ENCODE measurements around the gene MSL1. TPM values are rescaled to one million over a fixed set of nuclear protein-coding genes. Genes with fewer than 3 reads are reported as not detected.

The MSL1 gene
- total RNA-seq, 1 experiment from 2014 or later = 49.4 TPM

DNA sequence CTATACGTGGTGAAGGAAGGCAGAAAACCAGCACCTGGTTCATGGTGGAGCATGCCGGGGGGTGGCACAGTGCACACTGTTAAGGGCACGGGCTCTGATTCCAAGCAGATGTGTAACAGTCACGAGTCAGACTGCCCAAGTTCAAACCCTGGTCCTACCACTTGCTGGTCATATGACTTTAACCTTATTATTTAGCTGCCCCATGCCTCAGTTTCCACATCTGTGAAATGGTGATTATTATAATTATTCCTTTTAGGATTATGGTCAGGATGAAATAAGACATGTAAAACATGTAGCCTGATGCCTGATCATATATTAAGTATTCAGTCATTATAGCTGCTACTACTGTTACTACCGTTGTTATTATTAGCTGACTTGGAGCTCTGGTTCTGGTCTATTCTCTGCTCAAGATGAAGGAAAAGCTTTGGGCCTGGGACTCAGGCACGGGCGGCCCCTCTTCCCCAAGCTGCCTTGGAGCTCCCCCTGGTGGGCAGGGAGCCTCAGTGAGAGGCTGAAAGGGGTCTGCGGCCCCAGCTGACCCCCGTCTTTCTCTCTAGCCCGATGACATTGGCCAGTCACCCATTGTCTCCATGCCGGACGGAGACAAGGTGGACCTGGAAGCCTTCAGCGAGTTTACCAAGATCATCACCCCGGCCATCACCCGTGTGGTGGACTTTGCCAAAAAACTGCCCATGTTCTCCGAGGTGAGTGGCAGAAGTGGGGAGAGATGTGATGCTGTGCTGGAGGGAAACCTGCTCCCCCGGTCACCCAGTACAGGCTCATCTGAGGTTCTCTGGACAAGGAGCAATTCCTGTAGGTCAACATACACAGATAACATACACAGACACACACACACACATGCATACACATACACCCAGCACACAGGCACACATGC is 35.4 kb upstream of the MSL1 start:
- no peaks in the 10 kb centered on the region for H3K4me1 ChIP-seq (replicated peaks)
- peak in 1 of 2 experiments; percentile 65 for DNase-seq (ENCODE audit: low read depth in 1 of 2, low spot score in 2 of 2)
- no peak overlapping the region for H3K27ac ChIP-seq
- H3K4me3 ChIP-seq = no peak overlapping the region
- H3K9me3 ChIP-seq (replicated peaks) = no peaks in the 10 kb centered on the region
- H3K27me3 ChIP-seq (replicated peaks) = no peaks in the 10 kb centered on the region
- peaks cover 17% of the 10 kb centered on the region for H3K36me3 ChIP-seq

- Histone ChIP-seq H3K27ac (no peak overlapping the region), H3K36me3 (peaks cover 21% of the 10 kb centered on the region), H3K27me3 (replicated peaks) (no peaks in the 10 kb centered on the region), H3K4me1 (replicated peaks) (no peaks in the 10 kb centered on the region), H3K9me3 (replicated peaks) (no peaks in the 10 kb centered on the region), H3K4me3 (no peak overlapping the region)
- no peak for DNase-seq (ENCODE audit: low read depth in 1 of 2, low spot score in 2 of 2)
These were observed 34.5 kb upstream of the MSL1 start for GRCh38 chr17:40087049-40087794.

DNA sequence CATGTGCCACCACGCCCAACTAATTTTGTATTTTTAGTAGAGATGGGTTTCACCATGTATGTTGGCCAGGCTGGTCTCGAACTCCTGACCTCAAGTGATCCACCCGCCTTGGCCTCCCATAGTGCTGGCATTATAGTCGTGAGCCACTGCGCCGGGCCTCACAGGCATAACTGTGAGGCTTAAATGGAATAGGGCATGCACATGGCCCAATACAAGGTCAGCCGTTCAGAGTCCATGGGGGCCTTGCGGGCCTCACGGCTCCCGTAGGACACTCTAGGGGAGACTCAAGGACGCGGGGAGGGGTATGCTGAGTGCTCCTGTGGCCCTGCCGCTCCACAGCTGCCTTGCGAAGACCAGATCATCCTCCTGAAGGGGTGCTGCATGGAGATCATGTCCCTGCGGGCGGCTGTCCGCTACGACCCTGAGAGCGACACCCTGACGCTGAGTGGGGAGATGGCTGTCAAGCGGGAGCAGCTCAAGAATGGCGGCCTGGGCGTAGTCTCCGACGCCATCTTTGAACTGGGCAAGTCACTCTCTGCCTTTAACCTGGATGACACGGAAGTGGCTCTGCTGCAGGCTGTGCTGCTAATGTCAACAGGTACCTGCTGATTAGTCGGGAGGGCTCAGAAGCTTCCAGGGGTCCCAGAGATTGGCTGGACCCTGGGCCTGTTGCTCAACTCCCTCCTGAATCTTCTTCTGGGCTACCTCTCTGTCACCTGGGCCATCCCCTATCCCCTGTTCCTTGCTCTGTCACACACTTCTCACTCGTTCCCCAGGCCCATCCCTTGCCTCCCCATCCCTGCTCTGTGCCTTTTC is 33.7 kb upstream of the MSL1 start:
- H3K36me3 ChIP-seq = peaks cover 22% of the 10 kb centered on the region
- no peaks in the 10 kb centered on the region for H3K27me3 ChIP-seq (replicated peaks)
- H3K9me3 ChIP-seq (replicated peaks) = no peaks in the 10 kb centered on the region
- no peak overlapping the region for H3K4me3 ChIP-seq
- DNase-seq (ENCODE audit: low read depth in 1 of 2, low spot score in 2 of 2) = no peak
- H3K4me1 ChIP-seq (replicated peaks) = no peaks in the 10 kb centered on the region
- H3K27ac ChIP-seq = no peak overlapping the region

GRCh38 chr17:40089077-40089895 is 32.5 kb upstream of the MSL1 start:
- Histone ChIP-seq H3K27ac (no peak overlapping the region), H3K9me3 (replicated peaks) (no peaks in the 10 kb centered on the region), H3K36me3 (peaks cover 34% of the 10 kb centered on the region), H3K27me3 (replicated peaks) (no peaks in the 10 kb centered on the region), H3K4me1 (replicated peaks) (no peaks in the 10 kb centered on the region), H3K4me3 (no peak overlapping the region)
- DNase-seq (ENCODE audit: low read depth in 1 of 2, low spot score in 2 of 2) = no peak

DNA sequence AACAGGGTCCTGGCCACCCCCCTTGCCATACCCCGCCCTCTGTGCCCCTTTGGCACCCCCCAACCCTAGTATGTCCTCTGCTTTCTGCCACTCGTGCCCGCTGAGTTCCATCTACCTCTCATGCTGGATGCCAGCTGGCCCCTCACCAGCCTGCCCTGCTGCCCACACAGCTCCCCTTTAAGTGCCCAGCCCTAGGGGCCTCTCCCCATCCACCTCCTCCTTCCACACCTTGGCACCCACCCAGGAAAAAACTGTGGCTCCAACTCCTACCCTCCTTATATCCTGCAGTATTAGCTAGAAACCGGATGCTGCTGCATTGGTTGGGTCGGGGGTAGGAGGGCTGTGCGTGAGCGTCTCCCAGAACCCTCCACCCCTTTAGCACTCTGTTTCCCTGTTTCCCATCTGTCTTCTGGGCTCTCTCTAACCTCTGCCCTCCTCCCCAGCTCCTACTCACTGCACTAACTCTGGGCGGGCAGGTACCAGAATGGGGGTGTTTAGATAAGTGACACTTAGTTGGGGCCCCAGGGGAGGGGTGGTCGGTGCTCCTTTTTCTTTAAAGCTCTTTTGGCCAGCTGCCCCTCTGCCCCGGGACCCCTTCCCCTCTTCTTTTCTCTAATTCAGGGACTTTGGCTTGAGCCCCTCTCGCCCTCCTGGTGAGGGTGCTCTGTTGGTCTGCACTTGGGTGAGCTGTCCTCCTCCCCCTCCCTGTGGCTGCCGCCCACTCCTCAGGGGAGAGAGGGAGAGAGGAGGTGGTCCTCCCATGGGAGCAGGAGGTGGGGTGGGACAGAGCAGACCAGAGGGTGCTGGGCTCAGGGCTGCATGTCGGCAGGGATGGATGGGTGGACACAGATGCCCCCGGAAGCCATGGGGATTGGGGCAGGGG is 31.3 kb upstream of the MSL1 start:
- Histone ChIP-seq H3K4me1 (replicated peaks) (no peaks in the 10 kb centered on the region), H3K27ac (no peak overlapping the region), H3K27me3 (replicated peaks) (no peaks in the 10 kb centered on the region), H3K9me3 (replicated peaks) (no peaks in the 10 kb centered on the region), H3K36me3 (peaks cover 46% of the 10 kb centered on the region), H3K4me3 (no peak overlapping the region)
- no peak for DNase-seq (ENCODE audit: low read depth in 1 of 2, low spot score in 2 of 2)

DNA sequence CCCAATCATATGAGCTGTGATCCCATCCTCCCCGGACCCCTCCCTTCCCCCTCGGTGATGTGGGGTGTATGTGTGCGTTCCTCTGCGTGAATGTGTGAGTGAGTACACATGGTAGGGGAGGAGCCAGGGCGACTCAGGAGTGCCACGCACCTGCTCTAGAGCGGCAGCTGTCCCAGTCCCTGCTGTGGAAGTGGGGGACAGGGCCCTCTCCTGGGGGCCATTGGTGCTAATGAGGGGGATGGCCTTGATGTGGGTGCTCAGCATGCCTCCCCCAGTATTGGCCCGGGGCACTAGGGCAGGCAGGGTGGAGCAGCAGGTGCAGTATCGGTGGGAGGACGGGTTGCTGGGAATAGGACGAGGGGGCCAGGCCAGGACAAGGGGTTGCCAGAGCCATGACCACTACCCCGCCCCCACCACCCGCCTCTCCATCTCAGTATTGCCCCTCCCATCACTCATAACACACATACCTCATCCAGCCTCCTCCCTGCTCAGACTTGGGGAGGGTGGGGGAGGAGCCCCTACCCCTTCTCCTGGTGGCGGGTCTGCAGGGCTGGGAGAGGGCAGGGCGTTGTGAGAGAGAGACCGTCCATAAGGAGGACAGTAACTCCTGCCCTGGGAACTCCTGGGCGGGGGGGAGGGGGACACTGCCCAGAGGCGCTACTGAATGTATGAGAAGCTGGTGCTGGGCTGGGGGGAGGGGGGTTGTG is 29.9 kb upstream of the MSL1 start:
- H3K27me3 ChIP-seq (replicated peaks) = no peaks in the 10 kb centered on the region
- H3K4me1 ChIP-seq (replicated peaks) = no peaks in the 10 kb centered on the region
- H3K4me3 ChIP-seq = no peak overlapping the region
- peaks cover 49% of the 10 kb centered on the region for H3K36me3 ChIP-seq
- no peak overlapping the region for H3K27ac ChIP-seq
- DNase-seq (ENCODE audit: low read depth in 1 of 2, low spot score in 2 of 2) = no peak
- H3K9me3 ChIP-seq (replicated peaks) = no peaks in the 10 kb centered on the region

GRCh38 chr17:40092581-40092980 is 29.2 kb upstream of the MSL1 start:
- no peak for DNase-seq (ENCODE audit: low read depth in 1 of 2, low spot score in 2 of 2)
- no peaks in the 10 kb centered on the region for H3K9me3 ChIP-seq (replicated peaks)

GRCh38 chr17:40093005-40093579 is 28.7 kb upstream of the MSL1 start:
- no peak for DNase-seq (ENCODE audit: low read depth in 1 of 2, low spot score in 2 of 2)
- Histone ChIP-seq H3K27ac (no peak overlapping the region), H3K36me3 (peaks cover 54% of the 10 kb centered on the region), H3K9me3 (replicated peaks) (no peaks in the 10 kb centered on the region), H3K4me1 (replicated peaks) (peaks cover 2% of the 10 kb centered on the region), H3K27me3 (replicated peaks) (no peaks in the 10 kb centered on the region), H3K4me3 (no peak overlapping the region)

More at GRCh38 chr17:40092581-40092980, 29.2 kb upstream of the MSL1 start:
- H3K27me3 ChIP-seq (replicated peaks) = no peaks in the 10 kb centered on the region
- no peaks in the 10 kb centered on the region for H3K4me1 ChIP-seq (replicated peaks)
- H3K27ac ChIP-seq = no peak overlapping the region
- H3K36me3 ChIP-seq = peaks cover 49% of the 10 kb centered on the region
- H3K4me3 ChIP-seq = no peak overlapping the region

GRCh38 chr17:40093580-40094201 is 28.1 kb upstream of the MSL1 start:
- no peak for DNase-seq (ENCODE audit: low read depth in 1 of 2, low spot score in 2 of 2)
- Histone ChIP-seq H3K36me3 (peaks cover 60% of the 10 kb centered on the region), H3K27ac (no peak overlapping the region), H3K9me3 (replicated peaks) (no peaks in the 10 kb centered on the region), H3K27me3 (replicated peaks) (no peaks in the 10 kb centered on the region), H3K4me3 (no peak overlapping the region), H3K4me1 (replicated peaks) (peaks cover 8% of the 10 kb centered on the region)

DNA sequence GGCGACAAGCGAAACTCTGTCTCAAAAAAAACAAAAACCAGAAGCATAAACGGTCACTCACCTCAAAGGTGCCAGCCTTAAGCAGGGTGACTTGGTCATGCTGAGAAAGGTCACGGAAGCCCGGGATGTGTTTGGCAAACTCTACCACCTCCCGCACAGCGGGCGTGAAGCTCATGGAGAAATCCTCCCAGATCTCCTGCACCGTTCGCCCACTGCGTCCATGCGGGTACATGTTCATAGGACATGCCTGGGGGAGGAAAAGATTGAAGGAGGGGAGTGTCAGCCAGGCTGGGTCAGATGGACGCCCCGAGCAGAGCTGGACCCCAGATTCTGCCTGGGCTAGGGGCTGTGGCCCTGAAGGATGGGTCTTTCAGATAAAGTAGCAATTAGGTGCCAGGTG is 26.9 kb upstream of the MSL1 start:
- H3K9me3 ChIP-seq (replicated peaks) = no peaks in the 10 kb centered on the region
- H3K4me1 ChIP-seq (replicated peaks) = peaks cover 14% of the 10 kb centered on the region
- H3K4me3 ChIP-seq = no peak overlapping the region
- H3K27ac ChIP-seq = no peak overlapping the region
- peaks cover 60% of the 10 kb centered on the region for H3K36me3 ChIP-seq
- H3K27me3 ChIP-seq (replicated peaks) = no peaks in the 10 kb centered on the region
- DNase-seq (ENCODE audit: low read depth in 1 of 2, low spot score in 2 of 2) = no peak

DNA sequence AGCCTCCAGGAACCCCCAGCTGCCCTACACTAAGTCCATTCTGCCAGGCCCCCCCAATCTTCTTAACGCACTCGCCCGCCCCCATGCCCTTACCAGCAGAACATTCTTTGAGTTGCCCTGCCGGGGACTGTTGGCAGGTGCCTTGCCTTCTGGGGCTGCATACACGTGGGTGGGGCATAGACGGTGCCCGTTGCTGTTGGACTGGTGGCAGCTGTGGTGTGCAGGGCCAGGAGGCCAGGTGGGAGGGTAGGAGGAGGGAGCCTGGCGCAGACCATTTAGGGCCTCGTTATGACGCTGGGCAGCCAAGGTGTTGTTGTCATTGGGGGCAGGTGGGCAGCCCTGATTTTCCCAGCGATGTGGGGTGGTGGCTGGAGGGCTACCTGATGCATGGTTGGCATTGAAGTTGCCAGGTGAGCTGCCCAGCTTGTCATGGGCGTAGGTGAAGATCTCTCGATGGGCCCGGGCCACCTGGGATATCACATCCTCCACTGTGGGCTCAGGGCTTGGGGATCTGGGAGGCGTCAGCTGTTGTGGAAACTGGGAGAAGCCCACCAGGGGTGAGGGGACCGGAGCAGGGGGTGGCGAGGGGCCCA is 26.3 kb upstream of the MSL1 start:
- H3K36me3 ChIP-seq = peaks cover 60% of the 10 kb centered on the region
- no peak overlapping the region for H3K4me3 ChIP-seq
- H3K9me3 ChIP-seq (replicated peaks) = no peaks in the 10 kb centered on the region
- DNase-seq (ENCODE audit: low read depth in 1 of 2, low spot score in 2 of 2) = no peak
- peaks cover 14% of the 10 kb centered on the region for H3K4me1 ChIP-seq (replicated peaks)
- no peaks in the 10 kb centered on the region for H3K27me3 ChIP-seq (replicated peaks)
- H3K27ac ChIP-seq = no peak overlapping the region
